CD4-positive, alpha-beta T cell treated with Interleukin-10 for 1 hour (primary cell): ENCODE data around the gene PDIA2.
"Not testable (repeated sequence)": the region's sequence is repeated elsewhere in the genome, so short reads cannot be mapped to it uniquely, and the experiment has no call there.

Experiments
- DNase-seq: peaks from one replicate; pipeline ENCODE4 v3.0.0-alpha.2; 2020

The PDIA2 gene

GRCh38 chr16:283033-283805 lies at the start of gene PDIA2:
Gene PDIA2 (plus strand): TSS chr16:283164. CDS start chr16:283170, 6 bp downstream.
- no peak for DNase-seq

GRCh38 chr16:234468-235305 lies 48.3 kb upstream of the PDIA2 start, which contains the start of gene FAM234A:
Gene FAM234A (plus strand): TSS chr16:234821. CDS start chr16:254414, 19,593 bp downstream.
- DNase-seq = peak; percentile 95

GRCh38 chr16:239948-240277 lies 43.1 kb upstream of the PDIA2 start:
- no peak for DNase-seq

- peak; percentile 8 for DNase-seq
Observed at GRCh38 chr16:240559-240958, 42.4 kb upstream of the PDIA2 start.

GRCh38 chr16:242281-242680 lies 40.7 kb upstream of the PDIA2 start:
- DNase-seq = no peak

- DNase-seq = no peak
Observed at GRCh38 chr16:243348-243747, 39.6 kb upstream of the PDIA2 start.

GRCh38 chr16:245105-245504 lies 37.9 kb upstream of the PDIA2 start:
- no peak for DNase-seq

- DNase-seq = no peak
Observed at GRCh38 chr16:247027-247426, 35.9 kb upstream of the PDIA2 start.

- no peak for DNase-seq
Observed at GRCh38 chr16:249431-249830, 33.5 kb upstream of the PDIA2 start.

GRCh38 chr16:252366-253337 lies 30.3 kb upstream of the PDIA2 start:
- DNase-seq = peak; percentile 39

- DNase-seq = peak; percentile 20
Observed at GRCh38 chr16:253833-254232, 29.1 kb upstream of the PDIA2 start.

GRCh38 chr16:254461-254860 lies 28.5 kb upstream of the PDIA2 start:
- no peak for DNase-seq

- no peak for DNase-seq
Observed at GRCh38 chr16:255183-255582, 27.8 kb upstream of the PDIA2 start.

GRCh38 chr16:258091-258490 lies 24.9 kb upstream of the PDIA2 start:
- not testable (repeated sequence) for DNase-seq

- DNase-seq = no peak
Observed at GRCh38 chr16:259226-259625, 23.7 kb upstream of the PDIA2 start.

- DNase-seq = no peak
Observed at GRCh38 chr16:259814-260253, 23.1 kb upstream of the PDIA2 start.

- DNase-seq = no peak
Observed at GRCh38 chr16:260326-260725, 22.6 kb upstream of the PDIA2 start.

- DNase-seq = no peak
Observed at GRCh38 chr16:261031-261691, 21.8 kb upstream of the PDIA2 start.

- DNase-seq = no peak
Observed at GRCh38 chr16:262121-262745, 20.7 kb upstream of the PDIA2 start.

- no peak for DNase-seq
Observed at GRCh38 chr16:263182-263774, 19.7 kb upstream of the PDIA2 start.

- no peak for DNase-seq
Observed at GRCh38 chr16:263944-264343, 19.0 kb upstream of the PDIA2 start.
